ENCODE data around the gene CDC14B.
"Not testable (repeated sequence)": the region's sequence is repeated elsewhere in the genome, so short reads cannot be mapped to it uniquely, and the experiment has no call there.

The CDC14B gene

DNA sequence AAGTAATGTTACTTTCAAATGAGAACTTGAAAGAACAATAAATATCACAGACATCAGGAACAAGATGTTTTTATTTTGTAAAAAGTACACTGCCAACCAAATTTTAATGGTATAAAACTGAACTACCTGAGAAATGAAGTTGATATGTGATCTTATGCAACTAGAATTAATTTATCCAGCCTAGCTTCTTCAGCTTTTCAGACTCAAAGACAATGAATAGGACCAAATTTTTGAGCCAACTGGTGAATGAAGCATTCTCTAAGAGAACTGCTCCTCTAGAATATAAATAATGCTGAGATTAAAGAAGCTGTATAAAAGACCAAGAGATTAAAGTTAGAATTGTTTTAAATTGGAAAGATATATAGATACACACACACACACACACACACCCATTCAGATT is 9.9 kb downstream of the CDC14B start:
- Histone ChIP-seq H3K4me3 (ENCODE audit: low read length) (no peak overlapping the region), H3K4me1 (ENCODE audit: insufficient read depth, low read length) (peaks cover 23% of the 10 kb centered on the region), H3K9me3 (ENCODE audit: insufficient read depth, low read depth, low read length) (no peaks in the 10 kb centered on the region), H3K36me3 (ENCODE audit: insufficient read depth, low read depth, low read length) (no peaks in the 10 kb centered on the region), H3K9ac (ENCODE audit: low read depth, low read length) (no peak overlapping the region), H3K27ac (ENCODE audit: low read length) (no peak overlapping the region), H3K27me3 (ENCODE audit: insufficient read depth, low read length) (no peaks in the 10 kb centered on the region)

DNA sequence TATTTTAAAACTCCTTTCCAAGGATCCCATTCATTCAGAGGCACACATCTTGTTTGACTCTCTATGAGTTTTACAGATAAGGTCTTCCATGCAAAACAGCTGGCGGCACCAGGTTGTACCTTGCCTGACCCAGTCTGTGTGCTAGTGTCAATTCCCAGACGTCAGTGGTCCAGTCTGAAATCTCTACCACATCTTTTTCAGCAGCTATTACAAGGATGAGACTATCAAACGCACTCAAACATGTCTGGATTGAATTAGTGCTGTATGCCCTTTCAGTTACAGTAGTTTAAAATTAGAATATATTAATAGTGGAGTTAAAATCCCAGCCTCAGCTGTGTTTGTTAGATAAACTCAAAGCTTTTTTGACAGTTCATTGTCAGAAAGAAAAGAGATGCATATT is 11.7 kb downstream of the CDC14B start:
- no peak overlapping the region for H3K9ac ChIP-seq (ENCODE audit: low read depth, low read length)
- H3K27me3 ChIP-seq (ENCODE audit: insufficient read depth, low read length), result no peaks in the 10 kb centered on the region
- H3K27ac ChIP-seq (ENCODE audit: low read length), result no peak overlapping the region
- no peaks in the 10 kb centered on the region for H3K36me3 ChIP-seq (ENCODE audit: insufficient read depth, low read depth, low read length)
- no peaks in the 10 kb centered on the region for H3K9me3 ChIP-seq (ENCODE audit: insufficient read depth, low read depth, low read length)
- peaks cover 22% of the 10 kb centered on the region for H3K4me1 ChIP-seq (ENCODE audit: insufficient read depth, low read length)
- H3K4me3 ChIP-seq (ENCODE audit: low read length), result no peak overlapping the region

DNA sequence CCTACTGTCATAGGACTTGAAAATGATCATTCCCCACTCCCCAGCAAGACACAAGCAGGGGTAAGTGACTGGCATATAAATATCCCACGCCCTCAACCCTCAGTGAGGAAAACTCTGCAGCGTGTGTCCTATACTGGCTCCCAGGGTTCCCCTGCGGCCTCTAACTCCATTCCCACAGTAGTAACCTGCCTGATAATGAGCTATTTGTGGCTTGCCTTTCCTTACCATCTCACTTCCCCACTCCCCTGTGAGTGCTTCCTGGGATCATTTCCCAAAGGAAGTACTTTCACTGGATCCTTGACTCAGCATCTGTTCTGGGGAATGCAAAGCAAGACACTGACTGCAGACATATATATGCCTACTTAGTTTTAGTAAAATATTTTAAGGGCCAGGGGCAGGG is 14.3 kb downstream of the CDC14B start:
- Histone ChIP-seq H3K36me3 (ENCODE audit: insufficient read depth, low read depth, low read length) (no peaks in the 10 kb centered on the region), H3K4me3 (ENCODE audit: low read length) (no peak overlapping the region), H3K27ac (ENCODE audit: low read length) (no peak overlapping the region), H3K9ac (ENCODE audit: low read depth, low read length) (no peak overlapping the region), H3K4me1 (ENCODE audit: insufficient read depth, low read length) (no peaks in the 10 kb centered on the region), H3K27me3 (ENCODE audit: insufficient read depth, low read length) (no peaks in the 10 kb centered on the region), H3K9me3 (ENCODE audit: insufficient read depth, low read depth, low read length) (no peaks in the 10 kb centered on the region)

DNA sequence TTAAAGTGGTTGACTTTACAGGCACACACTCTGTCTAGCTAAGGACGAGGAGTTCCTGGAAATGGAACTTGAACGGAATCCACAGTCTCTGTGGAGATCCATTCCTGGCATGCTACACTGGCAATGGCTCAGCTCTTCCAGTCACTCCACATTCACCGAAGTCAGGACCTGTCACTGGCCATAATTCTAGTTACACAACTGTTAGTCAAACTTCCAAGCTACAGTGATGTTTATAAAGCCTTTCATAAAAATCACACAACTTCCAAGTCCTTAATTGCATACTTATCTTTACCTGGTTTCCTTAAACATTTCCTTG is 15.7 kb downstream of the CDC14B start:
- Histone ChIP-seq H3K9ac (ENCODE audit: low read depth, low read length) (no peak overlapping the region), H3K27ac (ENCODE audit: low read length) (no peak overlapping the region), H3K4me3 (ENCODE audit: low read length) (no peak overlapping the region)

DNA sequence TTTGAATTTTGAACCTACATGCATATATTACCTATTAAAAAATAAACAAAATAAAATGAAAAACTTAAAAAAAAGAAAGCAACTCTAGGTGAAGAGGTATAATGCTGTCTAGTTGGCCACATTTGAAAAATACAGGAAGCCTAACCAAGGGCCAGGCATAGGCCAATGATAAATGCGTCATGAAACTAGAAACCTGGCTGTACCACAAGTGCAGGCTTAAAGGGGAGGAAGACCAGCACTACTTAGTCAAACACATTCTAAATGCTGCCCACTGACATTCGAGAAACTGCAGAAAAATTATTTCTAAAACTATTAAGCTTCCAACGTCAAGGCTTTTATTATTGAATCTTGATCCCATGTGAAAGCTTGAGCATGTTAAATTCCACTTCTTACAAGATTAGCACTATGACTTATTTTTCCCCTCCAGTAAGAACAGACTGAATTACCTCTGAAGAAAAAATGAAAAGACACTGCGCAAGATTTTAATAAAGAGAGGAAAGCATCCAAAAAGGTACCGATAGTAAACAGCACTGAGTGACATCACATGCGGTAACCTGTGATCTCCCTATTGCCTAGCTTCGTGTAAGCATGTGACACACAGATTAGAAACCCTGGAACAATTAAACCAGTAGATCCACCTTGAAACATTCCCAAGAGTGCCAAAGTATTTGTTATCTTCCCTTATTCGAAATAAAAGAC is 16.2 kb downstream of the CDC14B start:
- Histone ChIP-seq H3K9ac (ENCODE audit: low read depth, low read length) (no peak overlapping the region), H3K4me1 (ENCODE audit: insufficient read depth, low read length) (no peaks in the 10 kb centered on the region), H3K36me3 (ENCODE audit: insufficient read depth, low read depth, low read length) (no peaks in the 10 kb centered on the region), H3K9me3 (ENCODE audit: insufficient read depth, low read depth, low read length) (no peaks in the 10 kb centered on the region), H3K27ac (ENCODE audit: low read length) (no peak overlapping the region), H3K4me3 (ENCODE audit: low read length) (no peak overlapping the region), H3K27me3 (ENCODE audit: insufficient read depth, low read length) (no peaks in the 10 kb centered on the region)

More for the DNA sequence above, 15.7 kb downstream of the CDC14B start:
- Histone ChIP-seq H3K9me3 (ENCODE audit: insufficient read depth, low read depth, low read length) (no peaks in the 10 kb centered on the region), H3K4me1 (ENCODE audit: insufficient read depth, low read length) (no peaks in the 10 kb centered on the region), H3K36me3 (ENCODE audit: insufficient read depth, low read depth, low read length) (no peaks in the 10 kb centered on the region), H3K27me3 (ENCODE audit: insufficient read depth, low read length) (no peaks in the 10 kb centered on the region)

DNA sequence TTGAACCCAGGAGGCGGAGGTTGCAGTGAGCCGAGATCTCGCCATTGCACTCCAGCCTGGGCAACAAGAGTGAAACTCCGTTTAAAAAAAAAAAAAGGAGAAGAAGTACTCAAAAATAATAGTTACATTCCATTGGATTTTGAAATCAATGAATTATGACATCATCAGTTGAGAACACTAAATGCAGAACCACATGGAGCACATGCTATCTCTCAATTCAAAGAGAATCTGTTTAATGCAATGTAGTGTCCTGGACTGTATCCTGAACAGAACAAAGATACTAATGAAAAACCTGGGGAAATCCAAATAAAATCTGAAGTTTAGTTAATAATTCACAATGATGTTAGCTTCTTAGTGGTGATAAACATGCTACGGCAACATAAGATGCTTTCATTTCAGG is 20.3 kb downstream of the CDC14B start:
- Histone ChIP-seq H3K27ac (ENCODE audit: low read length) (no peak overlapping the region), H3K9ac (ENCODE audit: low read depth, low read length) (no peak overlapping the region), H3K9me3 (ENCODE audit: insufficient read depth, low read depth, low read length) (no peaks in the 10 kb centered on the region)

DNA sequence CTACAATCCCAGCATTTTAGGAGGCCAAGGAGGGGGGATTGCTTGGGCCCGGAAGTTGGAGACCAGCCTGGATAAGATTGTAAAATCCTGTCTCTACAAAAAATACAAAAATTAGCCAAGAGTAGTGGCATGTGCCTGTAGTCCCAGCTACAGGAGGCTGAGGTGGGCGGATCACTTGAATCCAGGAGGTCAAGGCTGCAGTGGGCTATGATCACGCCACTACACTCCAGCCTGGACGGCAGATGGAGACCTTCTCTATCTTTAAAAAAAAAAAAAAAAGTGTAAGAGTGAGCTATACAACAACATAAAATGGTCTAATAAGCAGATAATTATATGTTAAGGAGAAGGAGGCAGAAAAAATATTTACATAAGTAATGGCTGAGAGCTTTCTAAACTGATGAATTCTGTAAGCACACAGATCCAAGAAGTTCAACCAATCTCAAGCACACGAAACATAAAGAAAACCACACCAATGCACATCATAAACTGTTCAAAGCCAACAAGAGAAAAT is 23.0 kb downstream of the CDC14B start:
- Histone ChIP-seq H3K4me3 (ENCODE audit: low read length) (no peak overlapping the region), H3K36me3 (ENCODE audit: insufficient read depth, low read depth, low read length) (no peaks in the 10 kb centered on the region)

More for the DNA sequence above, 20.3 kb downstream of the CDC14B start:
- Histone ChIP-seq H3K4me3 (ENCODE audit: low read length) (no peak overlapping the region), H3K36me3 (ENCODE audit: insufficient read depth, low read depth, low read length) (no peaks in the 10 kb centered on the region), H3K4me1 (ENCODE audit: insufficient read depth, low read length) (0 out of 2 replicates have a peak, but pooled peaks cover 2% of the 10 kb centered on the region), H3K27me3 (ENCODE audit: insufficient read depth, low read length) (no peaks in the 10 kb centered on the region)

DNA sequence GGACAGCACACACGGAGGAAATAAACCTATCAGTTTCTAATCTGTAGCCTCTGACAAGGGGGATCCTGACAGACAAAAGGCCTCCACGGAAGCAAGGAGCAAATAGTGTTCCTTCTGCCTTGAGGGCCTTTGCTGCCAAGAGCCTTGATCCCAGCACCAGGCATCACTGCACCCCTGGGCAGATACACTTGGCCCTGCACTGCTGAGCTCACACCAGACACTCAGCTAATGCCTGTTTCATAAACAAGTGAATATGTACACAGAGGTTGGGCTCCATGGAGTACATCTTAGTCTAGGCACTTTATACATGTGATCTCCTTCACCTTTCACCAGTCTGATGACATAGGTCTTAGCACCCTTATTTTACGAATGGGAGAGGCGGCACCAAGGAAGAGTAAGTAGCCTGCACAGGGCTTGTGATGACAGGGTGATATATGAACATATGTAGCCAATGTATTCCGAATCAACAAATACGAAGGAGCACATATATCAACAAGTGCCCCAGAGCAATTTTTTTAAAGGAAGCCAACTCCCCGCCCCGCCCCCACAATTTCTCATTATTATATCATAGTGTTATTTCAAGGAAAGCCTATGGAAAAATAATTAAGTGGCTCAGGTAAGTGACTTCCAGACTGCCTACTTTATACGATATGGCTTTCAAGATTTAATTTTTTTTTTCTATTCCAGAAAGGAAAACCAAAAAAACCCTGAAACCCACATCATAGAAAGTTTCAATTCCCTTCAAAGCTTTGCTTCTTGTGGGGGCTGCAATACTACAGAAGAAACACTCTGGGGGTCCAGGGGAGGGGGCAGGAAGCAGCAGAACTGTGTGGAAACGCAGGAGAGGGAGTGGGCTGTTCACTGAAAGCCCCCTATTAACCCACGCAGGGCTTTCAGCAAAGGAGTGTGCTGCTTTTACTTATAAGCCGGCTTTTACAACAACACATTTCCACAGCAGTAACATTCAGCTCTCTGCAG is 32.0 kb downstream of the CDC14B start:
- Histone ChIP-seq H3K27ac (ENCODE audit: low read length) (no peak overlapping the region), H3K4me3 (ENCODE audit: low read length) (no peak overlapping the region), H3K4me1 (ENCODE audit: insufficient read depth, low read length) (peaks cover 19% of the 10 kb centered on the region), H3K9me3 (ENCODE audit: insufficient read depth, low read depth, low read length) (no peaks in the 10 kb centered on the region), H3K27me3 (ENCODE audit: insufficient read depth, low read length) (no peaks in the 10 kb centered on the region), H3K36me3 (ENCODE audit: insufficient read depth, low read depth, low read length) (no peaks in the 10 kb centered on the region), H3K9ac (ENCODE audit: low read depth, low read length) (no peak overlapping the region)

More for the DNA sequence above, 23.0 kb downstream of the CDC14B start:
- H3K27ac ChIP-seq (ENCODE audit: low read length), result no peak overlapping the region
- no peaks in the 10 kb centered on the region for H3K9me3 ChIP-seq (ENCODE audit: insufficient read depth, low read depth, low read length)
- H3K4me1 ChIP-seq (ENCODE audit: insufficient read depth, low read length), result 0 out of 2 replicates have a peak, but pooled peaks cover 2% of the 10 kb centered on the region
- no peaks in the 10 kb centered on the region for H3K27me3 ChIP-seq (ENCODE audit: insufficient read depth, low read length)
- no peak overlapping the region for H3K9ac ChIP-seq (ENCODE audit: low read depth, low read length)

DNA sequence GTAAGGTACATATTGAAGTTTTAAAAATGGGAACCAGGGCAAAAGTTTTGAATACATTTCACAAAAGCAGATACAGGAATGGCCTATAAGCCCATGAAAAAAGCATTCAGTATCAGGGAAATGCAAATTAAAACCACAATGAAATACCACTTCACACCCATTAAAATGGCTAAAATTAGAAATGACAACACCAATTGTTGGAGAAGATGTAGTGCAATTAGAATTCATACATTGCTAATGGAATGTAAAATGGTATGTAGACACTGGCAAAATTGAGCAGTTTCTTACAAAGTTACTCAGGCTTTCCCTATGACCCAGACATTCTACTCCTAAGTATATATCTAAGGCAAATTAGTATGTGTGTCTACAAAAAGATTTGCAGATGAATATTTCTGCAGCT is 34.2 kb downstream of the CDC14B start:
- no peaks in the 10 kb centered on the region for H3K9me3 ChIP-seq (ENCODE audit: insufficient read depth, low read depth, low read length)
- H3K27ac ChIP-seq (ENCODE audit: low read length), result no peak overlapping the region
- H3K4me1 ChIP-seq (ENCODE audit: insufficient read depth, low read length), result peaks cover 29% of the 10 kb centered on the region
- H3K27me3 ChIP-seq (ENCODE audit: insufficient read depth, low read length), result no peaks in the 10 kb centered on the region
- H3K9ac ChIP-seq (ENCODE audit: low read depth, low read length), result no peak overlapping the region
- H3K36me3 ChIP-seq (ENCODE audit: insufficient read depth, low read depth, low read length), result no peaks in the 10 kb centered on the region
- H3K4me3 ChIP-seq (ENCODE audit: low read length), result peak overlapping the region; percentile 13; the same call in 1 of the 2 replicates

DNA sequence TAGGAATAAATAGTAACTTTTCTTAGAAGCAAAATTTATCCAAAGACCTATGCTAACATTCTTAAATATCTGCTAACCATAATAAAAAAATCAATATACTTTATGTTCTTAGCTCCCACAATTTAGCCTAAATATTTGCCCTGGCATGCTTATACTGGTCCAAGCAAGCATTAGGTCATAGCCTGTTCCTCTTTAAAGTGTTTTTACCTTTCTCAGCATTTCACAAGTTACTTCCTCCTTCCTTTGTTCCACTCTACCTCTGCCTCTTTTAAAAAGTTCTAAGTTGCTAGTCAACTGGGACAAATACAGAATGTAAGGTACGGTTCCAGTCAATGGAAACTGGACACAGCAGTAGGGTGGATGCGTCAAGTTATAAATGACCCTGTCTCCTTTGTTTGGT is 37.4 kb downstream of the CDC14B start:
- not testable (repeated sequence) for H3K4me3 ChIP-seq (ENCODE audit: low read length); H3K9me3 ChIP-seq (ENCODE audit: insufficient read depth, low read depth, low read length); H3K27me3 ChIP-seq (ENCODE audit: insufficient read depth, low read length); H3K27ac ChIP-seq (ENCODE audit: low read length); H3K36me3 ChIP-seq (ENCODE audit: insufficient read depth, low read depth, low read length)
- Histone ChIP-seq H3K9ac (ENCODE audit: low read depth, low read length) (peak overlapping the region; percentile 11; the same call in 1 of the 2 replicates), H3K4me1 (ENCODE audit: insufficient read depth, low read length) (peaks cover 29% of the 10 kb centered on the region)

DNA sequence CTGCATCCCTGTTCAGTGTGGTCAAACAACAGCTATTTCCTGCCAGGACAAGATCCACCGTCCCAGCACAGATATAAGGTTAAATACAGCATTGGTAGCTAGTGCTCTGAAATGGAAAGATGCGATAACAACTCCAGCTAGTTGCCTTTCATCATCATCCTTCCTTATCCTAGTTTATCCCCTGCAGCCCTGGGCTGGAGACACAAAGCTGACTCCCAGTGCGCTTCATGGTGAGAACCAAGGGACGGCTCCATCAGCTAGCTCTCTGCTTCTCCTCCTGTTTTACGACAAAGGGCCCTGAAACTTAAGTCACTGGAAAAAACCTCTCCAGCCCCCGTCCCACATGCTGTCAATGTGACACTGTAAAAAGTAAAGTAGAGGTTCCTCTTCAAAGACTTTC is 37.9 kb downstream of the CDC14B start:
- no peak overlapping the region for H3K9ac ChIP-seq (ENCODE audit: low read depth, low read length)

DNA sequence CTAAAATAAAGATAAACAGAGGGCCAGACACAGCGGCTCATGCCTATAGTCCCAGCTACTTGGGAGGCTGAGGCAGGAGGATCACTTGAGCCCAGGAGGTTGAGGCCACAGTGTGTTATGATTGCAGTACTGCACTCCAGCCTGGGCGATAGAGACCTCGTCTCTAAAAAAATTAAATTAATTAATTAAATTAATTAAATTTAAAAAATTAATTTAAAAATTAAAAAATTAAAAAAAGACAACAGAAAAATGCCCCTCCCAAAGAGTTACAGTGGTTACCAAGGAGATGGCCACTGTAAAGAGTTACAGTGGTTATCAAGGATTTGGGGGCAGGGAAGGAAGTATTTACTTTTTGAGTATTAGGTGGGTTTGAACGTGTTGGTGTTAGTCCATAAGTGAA is 38.3 kb downstream of the CDC14B start:
- Histone ChIP-seq H3K27ac (ENCODE audit: low read length) (no peak overlapping the region), H3K9ac (ENCODE audit: low read depth, low read length) (no peak overlapping the region), H3K36me3 (ENCODE audit: insufficient read depth, low read depth, low read length) (no peaks in the 10 kb centered on the region), H3K4me1 (ENCODE audit: insufficient read depth, low read length) (peaks cover 29% of the 10 kb centered on the region), H3K9me3 (ENCODE audit: insufficient read depth, low read depth, low read length) (no peaks in the 10 kb centered on the region), H3K27me3 (ENCODE audit: insufficient read depth, low read length) (no peaks in the 10 kb centered on the region), H3K4me3 (ENCODE audit: low read length) (no peak overlapping the region)

More for the DNA sequence above, 37.9 kb downstream of the CDC14B start:
- H3K9me3 ChIP-seq (ENCODE audit: insufficient read depth, low read depth, low read length), result no peaks in the 10 kb centered on the region
- H3K27ac ChIP-seq (ENCODE audit: low read length), result no peak overlapping the region
- peaks cover 29% of the 10 kb centered on the region for H3K4me1 ChIP-seq (ENCODE audit: insufficient read depth, low read length)
- no peaks in the 10 kb centered on the region for H3K27me3 ChIP-seq (ENCODE audit: insufficient read depth, low read length)
- H3K36me3 ChIP-seq (ENCODE audit: insufficient read depth, low read depth, low read length), result no peaks in the 10 kb centered on the region
- H3K4me3 ChIP-seq (ENCODE audit: low read length), result no peak overlapping the region
